CD4-positive, alpha-beta T cell treated with Interleukin-17A for 4 hours (primary cell): ENCODE data around the gene NOS1.

Experiments
- DNase-seq: peaks from one replicate; pipeline ENCODE4 v3.0.0-alpha.2; 2020; ENCODE audit warnings: mixed read lengths

NOS1 gene

GRCh38 chr12:117329756-117330155 lies 31.7 kb downstream of the NOS1 start:
- no peak for DNase-seq

DNA sequence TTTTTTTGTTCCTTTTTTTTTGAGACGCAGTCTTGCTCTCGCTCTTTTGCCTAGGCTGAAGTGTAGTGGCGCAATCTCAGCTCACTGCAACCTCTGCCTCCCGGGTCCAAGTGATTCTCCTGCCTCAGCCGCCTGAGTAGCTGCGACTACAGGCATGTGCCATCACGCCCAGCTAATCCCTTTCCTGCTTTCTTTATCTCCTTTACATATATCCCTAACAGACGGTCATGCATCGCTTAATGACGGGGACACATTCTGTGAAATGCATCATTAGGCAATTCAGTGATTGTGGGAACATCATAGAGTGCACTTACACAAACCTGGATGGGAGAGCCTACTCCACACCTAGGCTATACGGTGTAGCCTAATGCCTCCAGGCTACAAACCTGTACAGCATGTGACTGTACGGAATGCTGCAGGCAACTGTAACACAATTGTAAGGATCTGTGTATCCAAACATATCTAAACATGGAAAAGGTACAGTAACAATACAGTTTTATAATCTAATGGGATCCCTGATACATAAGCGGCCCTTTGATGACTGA lies 32.8 kb downstream of the NOS1 start:
- no peak for DNase-seq

- DNase-seq, result no peak
These were observed 39.0 kb downstream of the NOS1 start for GRCh38 chr12:117322428-117322827.

DNA sequence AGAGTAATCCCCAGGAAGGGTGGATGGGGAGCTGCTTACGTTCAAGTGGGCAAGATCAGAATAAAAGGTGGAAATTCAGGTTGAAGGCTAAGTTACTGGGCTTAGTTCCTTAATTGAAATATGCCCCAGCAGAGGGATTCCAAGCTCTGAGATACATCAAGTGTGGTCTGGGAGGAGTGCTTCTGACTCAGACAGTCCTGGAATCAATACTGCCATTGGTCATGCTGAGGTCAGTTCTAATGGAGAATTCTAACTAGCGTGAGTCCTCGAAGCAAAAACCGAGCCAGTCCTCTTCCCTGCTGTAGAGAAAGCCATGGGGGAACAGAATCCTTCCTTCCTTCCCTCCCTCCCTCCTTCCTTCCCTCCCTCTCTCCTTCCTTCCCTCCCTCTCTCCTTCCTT lies 39.9 kb downstream of the NOS1 start:
- no peak for DNase-seq

GRCh38 chr12:117318591-117318990 lies 42.8 kb downstream of the NOS1 start:
- no peak for DNase-seq

- DNase-seq, result no peak
These were observed 45.1 kb downstream of the NOS1 start for GRCh38 chr12:117316336-117316735.

GRCh38 chr12:117313926-117314325 lies 47.5 kb downstream of the NOS1 start:
- DNase-seq, result no peak

- no peak for DNase-seq
These were observed 48.7 kb downstream of the NOS1 start for GRCh38 chr12:117312770-117313169.

DNA sequence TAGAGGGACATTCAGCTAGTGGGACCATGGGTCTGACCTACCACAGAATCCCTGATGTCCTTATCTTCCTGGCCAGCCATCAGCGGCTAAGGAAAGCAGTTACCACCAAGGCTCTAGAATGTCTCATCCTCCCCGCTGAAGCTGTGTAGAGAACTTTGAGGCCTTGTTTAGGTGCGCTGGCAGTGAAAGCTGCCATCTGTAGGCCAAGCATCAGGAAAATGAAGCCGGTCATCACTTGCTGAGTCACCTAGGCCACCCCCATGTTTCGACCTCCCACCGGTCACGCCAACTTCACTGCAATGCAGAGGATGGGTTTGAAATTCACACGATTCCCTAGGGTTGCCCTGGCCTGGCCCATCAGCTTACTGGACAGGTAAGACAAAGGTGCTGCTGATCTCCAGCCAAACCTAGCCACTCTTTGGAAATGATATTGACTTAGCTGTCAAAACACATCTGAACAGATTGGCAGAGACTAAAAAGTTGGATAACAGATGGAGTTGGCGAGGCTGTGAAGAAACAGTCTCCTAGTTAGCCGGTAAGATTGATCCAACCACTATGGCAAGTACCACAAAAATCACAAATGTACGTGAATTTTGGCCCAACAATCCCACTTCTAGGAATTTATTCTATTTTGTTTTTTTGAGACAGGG lies 52.0 kb downstream of the NOS1 start:
- DNase-seq, result no peak

DNA sequence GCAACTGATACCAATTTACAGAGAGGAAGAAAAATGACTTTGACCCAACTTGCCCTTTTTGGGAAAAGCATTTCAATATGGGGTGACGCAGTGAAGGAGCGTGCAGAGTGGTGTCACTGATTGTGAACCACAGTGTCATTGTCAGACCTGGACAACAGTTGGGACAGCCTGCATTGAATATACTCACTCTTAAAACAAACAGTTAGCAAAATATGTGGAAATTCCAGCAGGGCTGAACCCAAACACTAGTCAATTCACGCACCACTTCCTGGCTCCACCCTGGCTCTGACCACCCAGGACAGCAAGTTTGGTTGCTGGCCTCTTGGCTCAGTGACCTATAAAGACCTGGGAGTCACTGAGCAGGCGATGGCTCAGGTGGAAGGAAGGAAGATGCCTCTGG lies 61.3 kb downstream of the NOS1 start:
- no peak for DNase-seq

- DNase-seq, result no peak
These were observed 62.7 kb downstream of the NOS1 start for GRCh38 chr12:117298648-117299225.

- no peak for DNase-seq
These were observed 63.2 kb downstream of the NOS1 start for GRCh38 chr12:117298191-117298590.

DNA sequence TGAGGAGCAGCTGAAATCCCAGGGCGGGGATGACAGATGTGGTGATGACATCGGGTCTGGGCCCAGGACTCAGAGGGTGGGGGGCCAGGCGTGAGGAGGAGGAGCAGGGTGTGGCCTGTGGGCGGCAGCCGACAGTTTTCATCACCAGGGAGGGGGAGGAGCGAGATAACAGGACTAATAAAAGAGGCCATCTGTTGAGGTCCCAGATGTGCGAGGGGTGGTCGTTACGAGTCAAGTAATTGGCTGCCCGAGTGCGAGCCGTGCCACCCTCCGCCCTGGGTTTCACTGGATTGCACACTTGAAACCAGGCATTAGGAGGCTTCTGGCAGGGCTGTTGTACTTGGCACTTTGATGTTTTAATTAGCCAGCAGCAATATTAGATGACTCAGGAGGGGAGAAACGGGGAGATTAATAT lies 67.2 kb downstream of the NOS1 start:
- no peak for DNase-seq

- no peak for DNase-seq
These were observed 67.9 kb downstream of the NOS1 start for GRCh38 chr12:117293510-117293909.

DNA sequence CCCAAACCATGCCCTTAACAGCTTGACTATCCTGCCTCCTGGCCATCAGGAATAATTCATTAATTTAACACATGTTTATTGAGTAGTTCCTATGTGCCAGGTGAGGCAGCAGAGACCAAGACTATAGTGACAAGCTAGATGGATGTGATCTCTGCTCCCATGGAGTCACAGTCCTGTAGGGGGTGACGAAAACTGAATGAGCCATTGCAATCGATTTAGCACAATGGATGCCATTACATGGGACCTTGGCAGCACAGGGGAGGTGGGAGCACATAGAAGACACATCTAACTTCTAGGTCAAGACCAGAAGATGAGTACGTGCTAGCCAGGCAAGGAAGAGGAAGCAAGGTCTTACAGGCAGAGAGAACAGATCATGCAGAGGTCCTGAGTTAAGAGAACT lies 68.7 kb downstream of the NOS1 start:
- no peak for DNase-seq

DNA sequence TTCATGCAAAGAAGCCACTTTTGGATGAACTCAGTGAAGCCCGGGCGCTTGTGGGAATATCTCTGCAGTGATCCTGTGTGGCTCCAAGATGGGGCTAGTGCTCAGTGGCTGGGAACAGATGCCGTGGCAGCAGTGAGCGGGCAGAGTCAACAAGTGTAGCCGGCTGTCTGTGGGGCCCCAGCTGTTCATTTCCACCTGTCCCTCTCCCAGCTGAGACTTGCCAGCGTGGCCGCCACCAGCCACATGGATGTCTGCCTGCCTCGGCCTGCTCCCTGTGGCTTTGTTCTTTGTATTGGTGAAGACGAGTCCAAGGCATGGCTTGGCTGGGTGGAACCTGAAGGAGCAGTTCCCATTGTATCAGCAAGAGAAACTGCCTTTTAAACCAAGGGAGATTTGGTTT lies 77.3 kb downstream of the NOS1 start:
- no peak for DNase-seq

GRCh38 chr12:117282490-117282889 lies 78.9 kb downstream of the NOS1 start:
- DNase-seq, result no peak

DNA sequence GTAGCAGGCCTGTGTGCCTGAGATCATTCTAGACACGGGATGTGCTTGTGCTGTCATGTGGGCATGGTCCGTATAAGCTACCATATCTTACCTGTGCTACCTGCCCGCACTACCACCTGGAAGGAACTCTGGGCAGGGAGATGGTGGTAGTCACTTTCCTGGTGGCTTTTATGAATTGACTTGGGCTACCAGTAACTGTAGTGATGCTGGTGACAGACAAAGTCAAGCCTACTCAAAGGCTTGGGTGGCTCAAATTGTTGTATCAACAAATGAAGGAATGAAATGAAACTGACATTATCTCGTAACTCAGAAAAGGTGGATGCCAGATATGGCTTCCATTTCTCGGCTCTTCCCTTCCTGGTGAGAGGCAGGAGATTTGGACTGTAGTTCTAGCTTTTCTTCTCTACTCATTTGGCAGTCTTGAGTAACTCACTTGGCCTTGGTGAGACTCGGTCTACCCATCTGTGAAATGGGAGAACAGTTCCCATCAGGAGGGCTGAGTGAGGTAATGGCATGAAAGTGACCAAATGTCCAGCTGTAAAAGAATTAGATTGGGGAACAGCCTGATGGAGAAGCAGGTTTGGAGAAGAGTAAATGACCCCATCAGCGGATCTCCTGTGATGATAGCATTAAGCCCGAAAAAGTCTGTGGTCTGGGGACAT lies 81.3 kb downstream of the NOS1 start:
- no peak for DNase-seq

GRCh38 chr12:117279606-117280005 lies 81.8 kb downstream of the NOS1 start:
- DNase-seq, result no peak

- no peak for DNase-seq
These were observed 83.6 kb downstream of the NOS1 start for GRCh38 chr12:117277875-117278274.

DNA sequence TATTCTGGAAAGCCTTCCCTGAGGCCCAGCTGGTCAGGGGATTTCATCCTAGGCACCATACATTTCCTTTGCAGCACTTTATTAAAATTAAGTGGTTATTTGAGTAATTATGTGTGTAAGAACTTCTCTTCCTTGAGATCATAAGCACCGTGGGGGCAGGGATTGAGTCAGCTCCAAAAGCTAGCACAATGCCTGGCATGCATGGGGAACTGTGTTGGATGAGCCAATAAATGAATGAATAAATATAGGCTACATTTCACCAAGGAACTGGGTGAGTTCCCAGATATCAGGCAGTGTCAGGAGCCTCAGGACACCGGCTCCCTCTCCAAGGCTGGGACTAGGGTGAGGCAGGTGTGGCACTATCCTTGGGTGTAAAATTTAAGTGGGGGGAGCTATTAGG lies 88.3 kb downstream of the NOS1 start:
- no peak for DNase-seq

DNA sequence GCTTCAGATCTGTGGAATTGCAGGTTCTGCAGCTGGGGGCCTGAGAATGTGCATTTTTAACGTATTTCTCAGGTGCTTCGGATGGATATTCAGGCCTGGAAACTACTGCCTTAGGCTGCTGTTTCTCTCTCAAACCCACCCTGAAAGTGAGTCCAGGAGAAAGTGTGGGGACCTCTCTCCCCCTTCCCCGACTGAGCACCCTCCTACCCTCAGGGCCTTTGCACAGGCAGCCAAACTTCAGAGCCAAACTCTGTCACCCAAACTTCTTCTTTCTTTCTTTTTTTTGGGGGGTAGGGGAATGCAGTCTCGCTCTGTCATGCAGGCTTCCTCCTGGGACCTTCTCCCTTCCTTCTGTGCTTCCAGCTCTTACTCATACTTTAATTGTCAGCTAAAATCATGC lies 88.7 kb downstream of the NOS1 start:
- DNase-seq, result no peak

GRCh38 chr12:117262749-117263148 lies 98.7 kb downstream of the NOS1 start:
- no peak for DNase-seq

DNA sequence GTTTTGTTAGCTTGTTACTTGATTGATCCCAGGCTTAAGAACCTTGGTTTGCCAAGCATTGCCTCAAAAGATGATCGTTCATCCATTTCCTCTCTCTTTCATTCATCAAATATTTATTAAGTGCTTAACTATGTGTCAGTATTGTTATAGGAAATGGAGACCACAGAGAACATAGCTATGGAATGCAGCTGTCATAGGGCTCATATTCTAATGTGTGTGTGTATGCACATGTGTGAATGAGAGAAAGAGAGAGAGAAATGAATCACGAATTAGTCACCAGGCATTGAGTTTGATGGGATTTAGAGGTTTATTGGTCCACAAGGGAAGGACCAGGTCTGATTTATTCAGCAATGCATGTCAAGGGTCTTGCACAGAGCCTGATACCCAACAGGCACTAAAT lies 100.2 kb downstream of the NOS1 start:
- DNase-seq, result no peak
